Muscle of back (tissue), 13 donors: ENCODE results near the gene DYTN. TPM values are rescaled to one million over a fixed set of nuclear protein-coding genes. Genes with fewer than 3 reads are reported as not detected.
A peak's percentile ranks its signal among the peaks of the same experiment; 100 is the strongest.
"Not testable (repeated sequence)": the region's sequence is repeated elsewhere in the genome, so short reads cannot be mapped to it uniquely, and the experiment has no call there.

ENCODE experiments used
- DNase-seq, 3 donors: peaks; one replicate each; pipeline versions ENCODE4 v3.0.0 to v3.0.0-alpha.2; 2013
- long read RNA-seq, 9 donors: transcript quantifications; one replicate each; lab custom pipeline, GENCODE V29; 2026
- polyA plus RNA-seq, 10 donors: library from polyadenylated mRNA; unstranded; fragments of 120-200 nt; gene quantifications; one replicate each; pipeline ENCODE4 v1.2.1, GENCODE V29; 2013; ENCODE audit not compliant: insufficient read length in 10 of 10

Gene DYTN
- polyA plus RNA-seq: not detected
- long read RNA-seq, donor 1: 0 reads
- long read RNA-seq, donor 2: 0 reads
- long read RNA-seq, donor 3: 0 reads
- long read RNA-seq, donor 4: 0 reads
- long read RNA-seq, donor 5: 0 reads
- long read RNA-seq, donor 6: 0 reads
- long read RNA-seq, donor 7: 0 reads
- long read RNA-seq, donor 8: 0 reads
- long read RNA-seq, donor 9: 0 reads

DNA sequence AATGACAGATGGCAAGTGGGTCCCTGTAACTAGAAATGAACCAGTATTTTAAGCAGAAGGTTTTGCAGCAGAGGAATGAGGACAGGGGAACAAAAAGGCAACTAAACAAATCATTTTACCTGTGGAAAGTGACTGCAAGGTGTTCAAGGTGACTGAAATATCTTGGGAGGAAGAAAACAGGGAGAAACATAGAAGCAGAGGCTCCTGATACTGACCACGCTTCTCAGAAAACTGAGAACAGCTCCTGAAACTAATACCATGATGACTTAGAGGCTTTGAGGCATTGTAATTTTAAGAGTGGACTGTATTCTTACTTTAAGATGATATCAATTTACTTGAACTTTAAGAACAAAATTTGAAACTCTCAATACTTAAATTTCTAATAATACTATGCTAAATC, at the start of gene DYTN:
TSS of gene DYTN (minus strand) at position 101 of the 400 bp plus-strand sequence. CDS start 117 bp downstream, outside the sequence.
- no peak for DNase-seq

GRCh38 chr2:206766057-206766930, 48.1 kb upstream of the DYTN start:
- no peak for DNase-seq

DNA sequence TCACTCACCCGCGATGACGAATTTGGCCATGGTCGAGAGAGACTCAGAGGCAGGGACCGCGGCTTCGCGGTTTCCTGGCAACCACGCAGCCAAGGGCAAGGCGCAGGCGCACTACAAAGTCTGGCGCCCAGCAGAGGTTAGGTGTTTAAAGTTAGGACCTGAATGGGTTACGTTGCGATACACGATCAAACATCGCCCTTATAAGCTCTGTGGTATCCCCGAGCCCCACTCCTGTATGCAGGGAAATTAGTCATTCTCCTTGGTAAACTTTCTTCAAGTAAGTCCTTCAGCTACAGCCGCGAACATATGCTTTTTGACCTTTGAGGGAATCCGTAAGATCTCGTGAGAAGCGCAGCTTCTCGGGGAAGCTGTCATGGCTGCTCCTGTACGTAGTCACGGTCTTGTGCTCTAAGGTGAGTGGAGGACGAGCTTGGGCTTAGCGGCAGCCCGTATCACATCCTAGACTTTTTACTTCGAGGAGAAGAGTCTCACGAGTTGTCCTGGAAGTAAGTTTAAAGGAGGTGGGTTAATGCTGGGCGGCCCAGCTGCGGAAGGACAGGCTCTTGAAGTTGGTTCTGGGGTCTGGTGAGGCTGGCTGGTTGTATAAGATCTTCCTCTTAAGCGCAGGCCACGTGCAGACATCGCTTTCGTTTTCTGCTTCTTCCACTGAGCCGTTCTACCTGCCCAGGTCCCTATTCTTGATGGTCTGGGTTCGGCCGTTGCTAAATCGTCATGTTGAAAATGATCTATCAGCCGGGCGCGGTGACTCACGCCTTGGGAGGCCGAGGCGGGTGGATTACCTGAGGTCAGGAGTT, 47.3 kb upstream of the DYTN start, which contains the start of the genes FASTKD2 and MDH1B:
TSS of gene FASTKD2 (plus strand) at position 365 of the 815 bp plus-strand sequence. CDS start 1,088 bp downstream, outside the sequence.
TSS of gene MDH1B (minus strand) at position 87 of the 815 bp plus-strand sequence. CDS start at position 30, 57 bp downstream.
- DNase-seq: peak; percentile 96 to 99 (median 96)

DNA sequence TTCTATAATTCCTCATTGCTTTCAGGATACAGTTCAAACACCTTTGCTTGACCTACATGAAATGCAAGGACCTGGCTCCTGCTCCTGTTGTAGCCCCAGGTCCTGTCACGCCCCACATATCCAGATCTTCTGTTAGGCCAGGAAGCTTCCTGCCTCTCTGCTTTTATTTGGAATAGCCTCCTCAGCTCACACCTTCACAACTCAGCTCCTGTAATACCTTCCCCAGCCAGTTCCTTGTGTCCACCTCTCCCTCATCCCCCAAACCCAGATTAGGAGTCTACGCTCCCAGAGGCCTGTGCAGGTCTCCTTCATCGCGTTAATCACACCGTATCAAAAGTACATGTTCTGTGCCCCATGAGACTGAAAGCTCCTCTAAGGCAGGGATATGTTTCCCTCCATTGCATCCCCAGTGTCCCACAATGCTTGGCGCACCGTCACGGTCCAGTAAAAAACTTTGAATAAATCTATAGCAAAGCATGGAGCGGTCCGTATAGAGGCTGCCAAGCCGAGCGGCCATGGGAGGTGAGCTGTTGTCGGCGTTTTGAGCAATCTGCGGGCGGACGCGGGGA, 46.6 kb upstream of the DYTN start:
- DNase-seq: no peak

DNA sequence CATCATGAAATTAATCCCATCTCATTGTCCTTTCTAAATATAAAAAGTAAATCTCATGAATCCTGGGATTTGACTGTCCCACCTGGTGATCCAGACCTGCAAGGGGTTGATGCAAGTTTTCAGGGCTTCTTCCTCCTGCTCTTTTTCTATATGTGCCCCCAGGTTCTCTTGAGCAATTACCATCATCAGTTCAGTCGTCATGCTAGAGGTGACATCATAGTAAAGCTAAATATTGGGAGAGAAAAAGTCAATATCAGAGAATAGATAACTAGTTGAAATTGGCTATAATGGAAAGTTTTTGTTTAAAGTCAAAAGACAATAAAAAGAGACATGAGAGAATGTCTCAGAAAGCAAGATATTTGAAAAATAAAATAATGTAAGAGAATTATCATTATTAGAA, 38.6 kb upstream of the DYTN start:
- no peak for DNase-seq

DNA sequence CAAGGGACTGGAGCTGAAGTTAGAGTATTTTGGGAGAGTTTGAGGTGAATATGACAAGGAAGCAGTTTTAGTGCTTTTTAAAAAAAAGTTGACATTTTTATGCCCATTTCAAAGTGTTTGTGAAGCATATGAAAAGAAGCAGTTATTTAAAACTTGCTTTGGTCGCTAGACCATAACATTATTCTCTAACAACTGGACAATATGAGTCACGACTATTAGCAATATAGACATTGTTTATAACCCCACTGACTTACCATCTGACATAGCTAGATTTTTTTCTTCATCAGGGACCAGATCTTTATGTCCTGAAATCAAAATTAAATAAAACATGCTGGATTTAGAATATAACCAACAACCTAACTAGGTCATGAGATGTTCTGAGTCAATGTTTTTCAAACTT, 22.6 kb upstream of the DYTN start:
- no peak for DNase-seq

GRCh38 chr2:206739271-206739670, 21.1 kb upstream of the DYTN start:
- DNase-seq: no peak

- DNase-seq: no peak
Measured at GRCh38 chr2:206736935-206737334, 18.7 kb upstream of the DYTN start.

- no peak for DNase-seq
Measured at GRCh38 chr2:206733341-206733740, 15.1 kb upstream of the DYTN start.

- DNase-seq: no peak
Measured at GRCh38 chr2:206728277-206729199, 10.3 kb upstream of the DYTN start.

- DNase-seq: no peak
Measured at GRCh38 chr2:206727287-206727686, 9.1 kb upstream of the DYTN start.

DNA sequence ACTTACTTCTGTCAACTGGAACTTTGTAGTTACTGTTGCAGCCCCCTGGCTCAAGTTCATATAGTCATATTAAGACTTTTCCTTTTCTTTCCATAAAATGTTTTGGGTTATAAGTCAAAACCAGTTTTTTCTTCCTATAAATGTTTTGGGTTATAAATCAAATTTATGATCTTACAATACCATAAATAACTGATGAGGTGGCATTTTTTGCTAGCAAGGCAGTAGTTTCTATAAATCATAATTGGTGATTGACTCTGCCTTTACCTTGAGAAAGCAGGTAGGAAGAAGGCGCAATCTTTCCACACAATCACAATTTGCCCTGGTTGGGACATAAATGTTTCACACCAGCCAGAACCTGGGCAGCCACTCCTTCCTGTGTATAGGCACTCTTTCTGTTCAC, 5.1 kb upstream of the DYTN start:
- DNase-seq: no peak

DNA sequence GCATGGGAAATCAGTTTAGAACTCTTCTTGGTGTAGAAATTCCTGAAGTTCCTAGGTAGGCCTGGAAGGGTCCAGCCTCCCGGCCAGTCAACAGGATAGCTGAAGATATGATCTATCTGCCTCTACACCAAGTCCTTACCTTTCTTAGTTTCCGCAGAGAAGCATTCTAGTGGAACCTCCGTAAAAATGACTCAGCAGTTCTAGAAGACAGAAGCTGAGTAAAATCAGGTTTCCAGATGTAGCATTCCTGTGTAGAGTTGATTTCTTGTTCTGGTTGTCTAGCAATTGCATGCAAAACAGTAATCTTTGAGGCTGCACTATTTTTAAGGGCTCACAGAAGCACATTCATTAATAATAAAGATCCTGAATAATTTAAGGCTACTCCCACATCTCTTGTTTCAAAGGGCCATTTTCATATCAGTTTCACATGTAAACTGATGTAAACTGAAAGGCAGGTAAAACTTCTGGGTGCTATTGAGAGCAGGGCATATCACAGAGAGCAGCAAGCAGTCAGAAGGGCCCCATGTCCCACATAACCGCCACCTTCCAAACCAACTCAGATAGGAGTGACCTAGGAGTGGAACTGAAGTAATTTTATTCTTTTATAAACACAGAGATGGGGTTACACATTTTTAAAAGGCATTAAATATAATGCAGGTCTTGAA, 3.2 kb upstream of the DYTN start:
- no peak for DNase-seq

DNA sequence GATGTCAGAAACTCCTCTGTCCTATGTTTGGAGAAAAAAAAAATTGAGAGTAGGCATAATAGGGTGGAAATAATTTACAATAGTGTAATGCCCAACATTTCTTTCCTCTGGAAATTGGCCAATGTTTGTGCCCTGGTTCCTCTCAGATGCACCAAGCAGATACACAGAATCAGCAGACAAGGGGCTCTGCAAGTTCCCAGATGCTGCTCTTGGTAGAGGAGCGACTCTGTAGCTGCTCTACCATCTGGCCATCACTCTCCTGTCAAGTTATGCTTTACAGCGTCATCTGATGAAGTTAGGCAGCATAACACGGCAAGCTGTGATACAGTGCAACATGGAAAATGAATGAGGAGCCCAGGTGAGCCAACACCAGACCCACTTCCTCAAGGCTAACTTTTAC, 1.6 kb downstream of the DYTN start:
- no peak for DNase-seq

DNA sequence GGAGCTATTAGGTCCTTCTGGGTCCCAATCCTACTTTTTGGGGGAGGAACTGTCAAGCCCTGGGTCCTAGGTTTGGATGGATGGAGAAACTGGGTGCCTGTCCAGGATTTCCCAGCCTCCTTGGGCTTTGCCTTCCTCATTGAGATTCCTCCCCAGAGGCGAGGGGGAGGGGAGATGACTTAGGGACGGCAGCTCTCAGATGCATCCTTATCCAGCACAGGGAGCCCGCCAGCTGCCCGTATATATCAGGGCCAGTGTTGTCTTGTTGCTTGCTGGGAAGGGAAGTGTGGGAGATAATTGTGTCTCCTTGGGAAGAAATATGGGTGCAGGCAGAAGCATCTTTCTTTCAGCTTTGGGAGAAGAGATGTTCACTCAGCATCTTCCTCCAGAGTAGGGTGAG, 3.0 kb downstream of the DYTN start:
- not testable (repeated sequence) for DNase-seq

DNA sequence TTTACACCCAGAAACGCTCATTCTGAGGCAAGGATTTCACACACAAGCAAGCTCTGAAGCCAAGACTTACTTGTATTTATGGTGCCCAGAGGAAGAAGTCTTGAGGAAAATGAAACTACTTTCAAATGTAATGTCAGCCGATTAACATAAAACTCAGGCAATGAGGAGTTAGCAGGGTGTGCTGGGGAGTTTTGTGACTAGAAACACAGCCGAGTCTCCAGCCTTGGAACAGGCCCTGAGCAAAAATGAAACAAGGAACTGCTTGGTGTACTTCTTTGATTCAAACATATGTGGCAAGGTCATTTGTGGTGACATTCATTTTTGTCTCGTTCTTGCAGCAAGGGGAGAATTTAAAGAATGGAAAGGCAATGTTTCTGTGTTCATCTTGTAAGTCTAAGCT, 4.5 kb downstream of the DYTN start:
- no peak for DNase-seq

- no peak for DNase-seq
Measured at GRCh38 chr2:206708286-206708685, 9.9 kb downstream of the DYTN start.

- no peak for DNase-seq
Measured at GRCh38 chr2:206707164-206707701, 11.0 kb downstream of the DYTN start.

DNA sequence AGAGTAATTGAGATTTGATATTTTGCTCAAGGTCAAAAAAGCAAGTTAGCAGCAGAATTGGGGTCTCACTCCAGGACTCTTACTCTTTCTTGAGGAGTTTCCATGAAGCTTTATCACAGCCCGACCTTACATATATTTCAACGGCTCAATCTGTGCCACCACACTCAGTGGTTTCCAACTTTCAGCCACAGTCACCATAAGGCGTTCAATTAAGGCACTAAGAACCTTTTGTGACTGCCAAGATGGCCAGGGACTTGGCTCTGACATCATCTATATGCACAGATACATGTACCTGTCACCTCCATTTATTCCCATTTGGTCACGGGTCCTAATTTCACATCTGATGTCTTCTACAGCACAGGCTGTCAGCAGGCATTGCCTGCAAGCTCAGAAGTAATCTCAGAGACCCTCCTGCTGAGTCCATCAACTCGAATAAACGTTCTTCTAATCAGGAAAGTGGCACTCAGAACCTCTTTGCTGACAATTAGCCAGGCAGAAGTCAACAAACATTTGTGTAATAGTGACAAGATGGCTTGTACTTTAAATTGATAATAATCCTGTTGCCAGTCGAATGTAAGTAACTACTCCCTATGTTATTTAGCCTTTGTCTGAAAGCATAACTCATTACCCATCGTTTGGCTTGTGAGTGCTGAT, 16.1 kb downstream of the DYTN start:
- no peak for DNase-seq
